HEK293 (cell line): ENCODE measurements around the gene RAB11B.
"Not testable (repeated sequence)": the region's sequence is repeated elsewhere in the genome, so short reads cannot be mapped to it uniquely, and the experiment has no call there.

Experiments
- HOXD13 ChIP-seq: sonication (generic); formaldehyde crosslinking; IDR thresholded peaks from 2 replicates; pipeline ENCODE4 v1.8.0; 2022; ENCODE audit warnings: missing genetic modification reagents, borderline replicate concordance
- SETDB1 ChIP-seq: IDR thresholded peaks from one replicate; pipeline ENCODE4 v1.6.1; 2017; ENCODE audit warnings: mild to moderate bottlenecking, low read length, moderate library complexity, mixed read lengths; ENCODE audit not compliant: insufficient read length
- ZNF24 ChIP-seq: fragments of 450-650 bp; formaldehyde crosslinking; IDR thresholded peaks from 2 replicates; pipeline ENCODE4 v1.5.1; 2016; ENCODE audit warnings: missing biosample characterization, missing genetic modification characterization

GRCh38 chr19:8384569-8384968 is 5.6 kb upstream of the RAB11B start:
- TF ChIP-seq HOXD13 (CRISPR knock-in tag); SETDB1; ZNF24 (tag by site-specific recombination): not testable (repeated sequence)
